WERI-Rb-1 (cell line): ENCODE measurements around the gene CDH23.

Experiments
- DNase-seq: peaks from one replicate; pipeline ENCODE4 v3.0.0-alpha.2; 2020
- H3K27ac ChIP-seq: fragments of 250-450 bp; sonication (Bioruptor Pico); 2 replicates; pipeline ENCODE4 v1.5.1; 2020; ENCODE audit warnings: mild to moderate bottlenecking, moderate library complexity
- H3K27me3 ChIP-seq: fragments of 250-450 bp; sonication (Bioruptor Pico); 2 replicates; pipeline ENCODE4 v1.5.1; 2021; ENCODE audit warnings: mild to moderate bottlenecking, low read depth, moderate library complexity; ENCODE audit not compliant: insufficient read depth, severe bottlenecking
- H3K36me3 ChIP-seq: fragments of 250-450 bp; sonication (Bioruptor Pico); 2 replicates; pipeline ENCODE4 v1.5.1; 2020; ENCODE audit warnings: mild to moderate bottlenecking, moderate library complexity
- H3K4me3 ChIP-seq: 2 replicates; pipeline ENCODE4 v1.5.1; 2011; ENCODE audit warnings: low read depth, mild to moderate bottlenecking, control low read depth, low read length
- H3K9me3 ChIP-seq: fragments of 250-450 bp; sonication (Bioruptor Pico); 2 replicates; pipeline ENCODE4 v1.5.1; 2021; ENCODE audit warnings: mild to moderate bottlenecking, moderate library complexity; ENCODE audit not compliant: severe bottlenecking
- TF ChIP-seq, protein P1 (sequence below): IDR thresholded peaks from 2 replicates; pipeline ENCODE4 v1.5.1; 2011; ENCODE audit warnings: low read depth, mild to moderate bottlenecking, control low read depth, inconsistent platforms, low read length

The CDH23 gene

DNA sequence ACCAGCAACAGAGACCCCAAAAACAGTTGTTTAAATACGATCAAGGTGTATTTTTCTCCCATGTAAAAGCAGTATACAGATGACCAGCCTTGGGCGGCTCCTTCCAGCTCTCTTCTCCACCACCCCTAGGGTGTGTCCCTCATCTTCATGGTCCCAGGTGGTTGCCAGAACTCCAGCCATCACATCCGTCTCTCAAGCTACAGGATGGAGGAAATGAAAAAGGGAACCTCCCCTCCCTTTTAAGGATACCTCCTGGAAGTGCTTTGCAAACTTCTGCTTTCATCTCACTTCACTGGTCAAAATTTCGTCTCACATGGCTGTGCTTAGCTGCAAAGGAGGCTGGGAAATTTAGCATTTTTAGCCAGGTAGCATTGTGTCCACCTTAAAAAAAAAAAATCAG lies 263.6 kb downstream of the CDH23 start:
- H3K9me3 ChIP-seq, result no peaks in the 10 kb centered on the region
- no peak overlapping the region for H3K4me3 ChIP-seq
- H3K36me3 ChIP-seq, result peaks cover 3% of the 10 kb centered on the region; the same call in 1 of the 2 replicates
- no peak for DNase-seq
- H3K27ac ChIP-seq, result no peak overlapping the region
- no peaks in the 10 kb centered on the region for H3K27me3 ChIP-seq
- TF ChIP-seq, protein P1, sequence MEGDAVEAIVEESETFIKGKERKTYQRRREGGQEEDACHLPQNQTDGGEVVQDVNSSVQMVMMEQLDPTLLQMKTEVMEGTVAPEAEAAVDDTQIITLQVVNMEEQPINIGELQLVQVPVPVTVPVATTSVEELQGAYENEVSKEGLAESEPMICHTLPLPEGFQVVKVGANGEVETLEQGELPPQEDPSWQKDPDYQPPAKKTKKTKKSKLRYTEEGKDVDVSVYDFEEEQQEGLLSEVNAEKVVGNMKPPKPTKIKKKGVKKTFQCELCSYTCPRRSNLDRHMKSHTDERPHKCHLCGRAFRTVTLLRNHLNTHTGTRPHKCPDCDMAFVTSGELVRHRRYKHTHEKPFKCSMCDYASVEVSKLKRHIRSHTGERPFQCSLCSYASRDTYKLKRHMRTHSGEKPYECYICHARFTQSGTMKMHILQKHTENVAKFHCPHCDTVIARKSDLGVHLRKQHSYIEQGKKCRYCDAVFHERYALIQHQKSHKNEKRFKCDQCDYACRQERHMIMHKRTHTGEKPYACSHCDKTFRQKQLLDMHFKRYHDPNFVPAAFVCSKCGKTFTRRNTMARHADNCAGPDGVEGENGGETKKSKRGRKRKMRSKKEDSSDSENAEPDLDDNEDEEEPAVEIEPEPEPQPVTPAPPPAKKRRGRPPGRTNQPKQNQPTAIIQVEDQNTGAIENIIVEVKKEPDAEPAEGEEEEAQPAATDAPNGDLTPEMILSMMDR, result no peak

DNA sequence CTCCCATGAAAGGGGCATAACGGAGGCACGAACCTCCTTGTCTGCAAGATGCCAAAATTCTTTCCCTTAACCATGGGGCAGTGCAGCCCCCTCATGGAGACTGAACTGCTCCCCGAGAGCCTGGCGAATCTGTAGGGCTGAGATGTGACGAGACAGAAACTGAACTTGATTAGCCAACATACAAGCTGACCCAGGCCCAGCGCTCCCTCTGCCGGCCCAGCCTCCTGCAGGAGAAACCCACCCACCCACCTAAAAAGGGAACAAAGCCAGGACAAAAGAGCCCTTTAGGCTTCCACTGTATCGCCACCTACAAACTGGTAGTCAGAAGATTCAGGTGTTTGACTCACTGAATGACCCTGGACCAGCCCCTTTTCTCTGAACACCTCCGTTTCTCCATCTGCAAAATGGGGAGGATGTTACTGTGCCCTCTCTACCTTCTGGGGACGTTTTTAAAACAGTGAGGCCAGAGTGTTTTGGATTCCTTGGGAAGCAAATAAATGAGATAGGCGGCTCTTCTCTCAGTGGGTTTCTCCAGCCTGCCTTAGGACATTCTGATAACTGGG lies 264.4 kb downstream of the CDH23 start:
- Histone ChIP-seq H3K9me3 (no peaks in the 10 kb centered on the region), H3K27me3 (no peaks in the 10 kb centered on the region), H3K36me3 (peaks cover 3% of the 10 kb centered on the region; the same call in 1 of the 2 replicates), H3K4me3 (no peak overlapping the region), H3K27ac (no peak overlapping the region)
- TF ChIP-seq, protein P1, result no peak
- no peak for DNase-seq

DNA sequence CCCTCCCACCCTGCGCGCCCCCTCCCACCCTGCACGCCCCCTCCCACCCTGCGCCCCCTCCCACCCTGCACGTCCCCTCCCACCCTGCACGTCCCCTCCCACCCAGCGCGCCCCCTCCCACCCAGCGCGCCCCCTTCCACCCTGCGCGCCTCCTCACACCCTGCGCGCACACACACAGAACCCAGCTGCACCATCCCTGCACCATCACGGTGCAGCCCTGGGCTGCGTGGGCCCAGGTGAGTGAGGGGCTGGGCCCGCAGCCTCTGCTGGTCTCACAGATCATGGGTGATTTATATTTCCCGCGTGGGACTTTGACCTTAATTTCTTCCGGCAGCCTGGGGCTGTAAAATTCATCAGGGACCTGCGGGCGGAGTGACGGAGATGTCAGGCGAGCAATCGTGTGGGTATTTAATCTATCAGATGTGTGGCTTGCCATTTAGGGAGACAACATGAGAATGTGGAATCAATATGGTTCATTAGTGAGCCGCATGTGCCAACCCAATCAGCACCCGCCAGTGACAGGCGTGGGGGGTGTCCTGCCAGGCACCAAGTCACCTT lies 265.1 kb downstream of the CDH23 start:
- DNase-seq, result no peak
- Histone ChIP-seq H3K36me3 (peaks cover 3% of the 10 kb centered on the region; the same call in 1 of the 2 replicates), H3K4me3 (no peak overlapping the region), H3K9me3 (no peaks in the 10 kb centered on the region), H3K27me3 (no peaks in the 10 kb centered on the region), H3K27ac (no peak overlapping the region)
- TF ChIP-seq, protein P1, result no peak

DNA sequence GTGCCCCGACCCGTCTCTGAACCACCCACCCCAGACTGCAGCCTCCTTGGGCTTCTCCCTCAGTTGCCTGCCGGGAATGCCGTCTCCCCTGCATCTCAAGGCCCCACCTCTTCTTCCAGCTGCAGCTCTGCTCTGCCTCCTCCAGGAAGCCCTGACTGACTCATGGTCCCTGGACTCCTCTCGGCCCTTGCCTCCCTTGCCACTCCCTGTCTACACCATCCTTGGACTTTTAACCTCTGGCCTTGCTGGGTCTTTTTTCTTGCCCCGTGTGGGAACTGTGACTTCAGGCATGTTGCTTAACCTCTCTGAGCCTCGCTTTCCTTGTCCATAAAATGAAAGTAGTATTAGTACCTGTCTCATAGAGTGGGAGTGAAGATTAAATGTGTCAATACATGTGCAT lies 266.6 kb downstream of the CDH23 start:
- DNase-seq, result no peak

DNA sequence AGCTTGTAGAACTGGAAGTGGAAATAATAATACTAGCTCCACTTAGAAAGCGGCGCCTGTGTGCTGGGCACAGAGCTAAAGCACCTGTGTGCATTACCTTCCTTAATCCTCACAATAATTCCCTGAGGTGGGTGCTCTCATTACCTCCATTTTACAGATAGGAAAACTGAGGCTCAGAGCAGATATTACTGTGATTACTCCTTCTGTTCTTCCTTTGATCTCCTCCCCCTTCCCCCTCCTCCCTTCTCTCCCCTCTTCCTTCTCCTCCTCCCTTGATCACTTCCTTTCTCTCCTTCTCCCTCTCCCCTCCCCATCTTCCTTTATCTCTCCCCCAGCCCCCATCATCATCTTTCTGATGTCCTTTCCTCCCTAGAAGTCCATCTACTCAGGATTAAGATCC lies 267.9 kb downstream of the CDH23 start:
- DNase-seq, result no peak

More for the DNA sequence above, 266.6 kb downstream of the CDH23 start:
- Histone ChIP-seq H3K4me3 (no peak overlapping the region), H3K9me3 (no peaks in the 10 kb centered on the region), H3K36me3 (peaks cover 3% of the 10 kb centered on the region; the same call in 1 of the 2 replicates), H3K27ac (no peak overlapping the region), H3K27me3 (no peaks in the 10 kb centered on the region)
- TF ChIP-seq, protein P1, result no peak

More for the DNA sequence above, 267.9 kb downstream of the CDH23 start:
- H3K4me3 ChIP-seq, result no peak overlapping the region
- H3K9me3 ChIP-seq, result no peaks in the 10 kb centered on the region
- H3K27ac ChIP-seq, result no peak overlapping the region
- TF ChIP-seq, protein P1, result no peak
- peaks cover 3% of the 10 kb centered on the region; the same call in 1 of the 2 replicates for H3K36me3 ChIP-seq
- H3K27me3 ChIP-seq, result no peaks in the 10 kb centered on the region
